CD4-positive, alpha-beta memory T cell (primary cell): Measurements from ENCODE around the gene FGD4. TPM values are rescaled to one million over a fixed set of nuclear protein-coding genes. Genes with fewer than 3 reads are reported as not detected.
"Not testable (repeated sequence)": the region's sequence is repeated elsewhere in the genome, so short reads cannot be mapped to it uniquely, and the experiment has no call there.

Source experiments
- CTCF ChIA-PET: fragments of 350-600 bp; sonication (Branson Sonifier 250); formaldehyde crosslinking; loops from one replicate; lab custom pipeline; 2021; ENCODE audit warnings: inconsistent platforms; ENCODE audit not compliant: partially characterized antibody; lab: Charles Lee
- POLR2A ChIA-PET: fragments of 350-600 bp; sonication (Branson Sonifier 250); formaldehyde crosslinking; loops from one replicate; lab custom pipeline; 2021; ENCODE audit not compliant: partially characterized antibody; lab: Charles Lee
- DNase-seq, 5 donors: peaks; one replicate each; pipeline versions ENCODE4 v3.0.0 to v3.0.0-alpha.2; 2020 to 2022; ENCODE audit warnings: mixed read lengths in 1 of 5
- H3K27ac ChIP-seq: one replicate; pipeline ENCODE4 v1.7.0; 2013; ENCODE audit warnings: low read depth, low read length
- H3K27me3 ChIP-seq: 2 replicates; pipeline ENCODE4 v1.7.0; 2013; ENCODE audit warnings: mild to moderate bottlenecking, low read length, moderate library complexity; ENCODE audit not compliant: insufficient read depth
- H3K36me3 ChIP-seq: 2 replicates; pipeline ENCODE4 v1.7.0; 2013; ENCODE audit warnings: mild to moderate bottlenecking, low read length, moderate library complexity; ENCODE audit not compliant: insufficient read depth
- H3K4me1 ChIP-seq: 2 replicates; pipeline ENCODE4 v1.7.0; 2013; ENCODE audit warnings: mild to moderate bottlenecking, low read length, moderate library complexity; ENCODE audit not compliant: insufficient read depth
- H3K4me3 ChIP-seq, 2 donors: one replicate each; pipeline ENCODE4 v1.7.0; 2013; ENCODE audit warnings: low read length in 2 of 2, mild to moderate bottlenecking in 1 of 2
- H3K9me3 ChIP-seq, 2 donors: one replicate each; pipeline ENCODE4 v1.7.0; 2013; ENCODE audit warnings: low read length in 2 of 2, control low read depth in 1 of 2; ENCODE audit not compliant: control insufficient read depth in 1 of 2
- H3K27ac Mint-ChIP-seq, 7 donors: one replicate each; pipeline ENCODE4 v1.8.0; 2020 to 2021; ENCODE audit warnings: mixed read lengths in 7 of 7, mild to moderate bottlenecking in 6 of 7, inconsistent platforms in 3 of 7, moderate library complexity in 3 of 7
- H3K27me3 Mint-ChIP-seq, 2 donors: one replicate each; pipeline ENCODE4 v1.8.0; 2020 to 2021; ENCODE audit warnings: mixed read lengths in 2 of 2
- H3K36me3 Mint-ChIP-seq, 2 donors: one replicate each; pipeline ENCODE4 v1.8.0; 2020 to 2021; ENCODE audit warnings: mixed read lengths in 2 of 2, inconsistent platforms in 1 of 2, mild to moderate bottlenecking in 1 of 2
- H3K4me1 Mint-ChIP-seq, 4 donors: one replicate each; pipeline ENCODE4 v1.8.0; 2020 to 2021; ENCODE audit warnings: mixed read lengths in 4 of 4, mild to moderate bottlenecking in 1 of 4
- H3K4me3 Mint-ChIP-seq, 8 donors: one replicate each; pipeline ENCODE4 v1.8.0; 2020 to 2021; ENCODE audit warnings: mixed read lengths in 8 of 8, mild to moderate bottlenecking in 7 of 8, moderate library complexity in 6 of 8, inconsistent platforms in 3 of 8
- H3K9me3 Mint-ChIP-seq, 8 donors: one replicate each; pipeline ENCODE4 v1.8.0; 2020 to 2021; ENCODE audit warnings: mixed read lengths in 8 of 8, mild to moderate bottlenecking in 5 of 8, inconsistent platforms in 3 of 8, moderate library complexity in 1 of 8
- intact Hi-C: fragments of 100-400 bp; cut with micrococcal nuclease; formaldehyde crosslinking; loops from one replicate; pipeline ENCODE4 v1.15.1; 2023
- polyA plus RNA-seq, 2 donors: library from polyadenylated mRNA; unstranded; fragments of 300-500 nt; fragmentation: Illumina TruSeq; gene quantifications; one replicate each; pipeline ENCODE4 v1.2.3, GENCODE V29; 2021
- total RNA-seq, 2 experiments: library from RNA; stranded (reverse); gene quantifications; one replicate each; pipeline ENCODE4 v1.2.3, GENCODE V29; 2021

The FGD4 gene
- total and polyA plus RNA-seq, 4 experiments from 2014 or later: 0.23 to 0.47 (median 0.34) TPM; not detected in 1

DNA sequence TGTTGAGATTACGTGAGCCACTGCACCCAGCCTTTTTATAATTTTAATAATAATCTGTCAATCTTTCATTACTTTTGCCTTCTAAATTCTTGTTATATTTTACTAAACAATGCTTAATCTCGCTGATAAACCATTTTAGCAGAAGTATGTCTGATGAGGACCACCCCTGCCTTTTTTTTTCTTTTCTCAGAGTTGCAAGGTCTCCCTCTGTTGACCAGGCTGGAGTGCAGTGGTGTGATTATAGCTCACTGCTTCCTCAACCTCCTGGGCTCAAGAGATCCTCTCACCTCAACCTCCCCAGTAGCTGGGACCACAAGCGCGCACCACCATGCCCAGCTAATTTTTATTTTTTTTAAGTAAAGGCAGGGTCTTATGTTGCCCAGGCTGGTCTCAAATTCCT, 161.2 kb downstream of the FGD4 start:
- Mint-ChIP-seq H3K27me3 (no peaks in the 10 kb centered on the region), H3K27ac (no peak overlapping the region), H3K36me3 (no peaks in the 10 kb centered on the region), H3K9me3 (no peaks in the 10 kb centered on the region), H3K4me3 (no peak overlapping the region), H3K4me1 (no peaks in the 10 kb centered on the region)
- Histone ChIP-seq H3K36me3 (no peaks in the 10 kb centered on the region), H3K27ac (no peak overlapping the region), H3K4me1 (no peaks in the 10 kb centered on the region), H3K4me3 (no peak overlapping the region), H3K27me3 (no peaks in the 10 kb centered on the region), H3K9me3 (no peaks in the 10 kb centered on the region)
- CTCF ChIA-PET: no interaction called here
- no peak for DNase-seq
- intact Hi-C loops: no loop called here
- POLR2A ChIA-PET: no interaction called here

DNA sequence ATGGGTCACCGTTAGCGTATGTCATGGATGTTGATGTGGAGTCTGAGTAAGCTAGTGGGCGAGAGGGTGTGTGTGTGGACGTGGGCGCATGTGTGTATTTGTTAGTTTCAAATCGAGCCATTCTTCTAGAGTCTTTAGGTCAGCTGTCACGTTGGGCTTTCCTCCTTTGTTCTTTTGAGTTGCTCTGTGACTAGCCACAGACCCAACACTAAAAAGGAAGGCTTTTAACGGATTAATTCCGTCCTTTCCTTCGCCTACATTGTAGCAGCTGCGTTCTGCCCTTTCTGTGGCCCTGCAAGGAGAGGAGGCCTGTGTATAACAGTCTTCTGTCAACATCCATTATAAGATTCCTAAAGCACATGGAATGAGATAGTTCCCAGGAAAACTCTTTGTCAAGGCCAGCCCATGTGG, 162.6 kb downstream of the FGD4 start:
- H3K27ac ChIP-seq: no peak overlapping the region
- POLR2A ChIA-PET: no interaction called here
- Mint-ChIP-seq H3K4me3 (no peak overlapping the region), H3K36me3 (no peaks in the 10 kb centered on the region), H3K4me1 (no peaks in the 10 kb centered on the region), H3K27me3 (no peaks in the 10 kb centered on the region), H3K9me3 (no peaks in the 10 kb centered on the region), H3K27ac (no peak overlapping the region)
- no peaks in the 10 kb centered on the region for H3K36me3 ChIP-seq
- no peaks in the 10 kb centered on the region for H3K9me3 ChIP-seq
- no peak for DNase-seq
- no peaks in the 10 kb centered on the region for H3K4me1 ChIP-seq
- intact Hi-C loops: no loop called here
- H3K27me3 ChIP-seq: no peaks in the 10 kb centered on the region
- CTCF ChIA-PET: no interaction called here
- H3K4me3 ChIP-seq: no peak overlapping the region

DNA sequence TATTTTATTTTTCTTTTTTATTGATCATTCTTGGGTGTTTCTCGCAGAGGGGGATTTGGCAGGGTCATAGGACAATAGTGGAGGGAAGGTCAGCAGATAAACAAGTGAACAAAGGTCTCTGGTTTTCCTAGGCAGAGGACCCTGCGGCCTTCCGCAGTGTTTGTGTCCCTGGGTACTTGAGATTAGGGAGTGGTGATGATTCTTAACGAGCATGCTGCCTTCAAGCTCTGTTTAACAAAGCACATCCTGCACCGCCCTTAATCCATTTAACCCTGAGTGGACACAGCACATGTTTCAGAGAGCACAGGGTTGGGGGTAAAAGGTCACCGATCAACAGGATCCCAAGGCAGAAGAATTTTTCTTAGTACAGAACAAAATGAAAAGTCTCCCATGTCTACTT, 163.1 kb downstream of the FGD4 start:
- POLR2A ChIA-PET, H3K27ac Mint-ChIP-seq, H3K4me1 ChIP-seq, H3K9me3 ChIP-seq, H3K4me1 Mint-ChIP-seq, H3K36me3 Mint-ChIP-seq, H3K27me3 Mint-ChIP-seq, H3K4me3 Mint-ChIP-seq, intact Hi-C loops, CTCF ChIA-PET, H3K27me3 ChIP-seq, DNase-seq, H3K27ac ChIP-seq, H3K36me3 ChIP-seq, H3K9me3 Mint-ChIP-seq, H3K4me3 ChIP-seq: not testable (repeated sequence)

DNA sequence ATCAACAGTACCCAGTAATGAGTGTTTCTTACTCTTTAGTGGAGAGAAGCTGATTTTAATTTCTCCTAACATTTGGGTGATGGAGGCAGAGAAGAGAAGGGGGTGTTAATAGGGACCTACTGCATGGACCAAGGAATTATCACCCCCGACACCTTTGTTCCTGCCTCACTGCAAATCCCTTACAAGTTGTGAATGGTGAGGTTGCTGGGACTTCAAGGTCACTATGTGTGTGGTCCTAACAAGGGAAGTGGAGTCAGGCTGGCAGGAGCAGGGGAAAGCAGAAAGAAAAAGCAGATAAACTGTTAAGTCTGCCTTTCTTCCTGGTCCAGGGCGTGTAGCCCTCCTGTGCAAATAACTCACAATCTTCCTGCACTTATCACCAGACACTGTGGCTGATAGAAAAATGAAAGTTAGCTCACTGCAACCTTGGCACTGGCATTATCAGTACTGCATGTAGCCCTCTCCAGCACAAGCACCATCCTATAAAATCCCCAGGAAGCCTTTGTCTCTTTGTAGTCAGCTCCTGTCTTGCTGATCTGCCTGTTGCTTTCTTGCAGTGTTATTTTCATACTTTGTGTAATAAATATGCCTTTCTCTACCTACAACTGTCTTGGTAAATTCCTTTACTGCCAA, 167.4 kb downstream of the FGD4 start:
- Mint-ChIP-seq H3K4me3 (no peak overlapping the region), H3K4me1 (no peaks in the 10 kb centered on the region), H3K9me3 (no peaks in the 10 kb centered on the region), H3K36me3 (no peaks in the 10 kb centered on the region), H3K27ac (no peak overlapping the region), H3K27me3 (no peaks in the 10 kb centered on the region)
- no peaks in the 10 kb centered on the region for H3K4me1 ChIP-seq
- no peaks in the 10 kb centered on the region for H3K36me3 ChIP-seq
- intact Hi-C loops: no loop called here
- no peak overlapping the region for H3K4me3 ChIP-seq
- POLR2A ChIA-PET: no interaction called here
- CTCF ChIA-PET: no interaction called here
- no peaks in the 10 kb centered on the region for H3K9me3 ChIP-seq
- DNase-seq: no peak
- H3K27me3 ChIP-seq: no peaks in the 10 kb centered on the region
- no peak overlapping the region for H3K27ac ChIP-seq

DNA sequence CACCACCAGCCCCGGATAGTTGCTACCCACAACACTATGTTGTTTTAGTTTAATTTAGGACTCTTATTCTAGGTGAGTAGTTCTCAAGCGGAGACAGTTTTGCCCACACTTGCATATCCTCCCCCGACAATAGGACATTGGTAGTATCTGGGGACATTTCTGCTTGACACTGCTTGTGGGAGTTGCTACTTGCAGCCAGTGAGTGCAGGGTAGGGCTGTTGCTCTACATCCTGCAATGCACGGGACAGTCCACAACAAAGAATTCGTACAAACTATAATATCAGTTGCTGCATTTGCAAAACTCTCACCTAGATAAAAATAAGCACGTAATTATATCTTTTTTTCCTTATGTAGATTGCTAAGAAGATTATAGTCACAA, 167.9 kb downstream of the FGD4 start:
- H3K27me3 ChIP-seq: no peaks in the 10 kb centered on the region
- H3K27ac ChIP-seq: no peak overlapping the region
- H3K36me3 ChIP-seq: no peaks in the 10 kb centered on the region
- POLR2A ChIA-PET: no interaction called here
- no peaks in the 10 kb centered on the region for H3K4me1 ChIP-seq
- H3K27me3 Mint-ChIP-seq: no peaks in the 10 kb centered on the region
- no peaks in the 10 kb centered on the region for H3K36me3 Mint-ChIP-seq
- no peaks in the 10 kb centered on the region for H3K4me1 Mint-ChIP-seq
- DNase-seq: no peak
- no peaks in the 10 kb centered on the region for H3K9me3 Mint-ChIP-seq
- intact Hi-C loops: no loop called here
- H3K27ac Mint-ChIP-seq: no peak overlapping the region
- no peak overlapping the region for H3K4me3 Mint-ChIP-seq
- H3K4me3 ChIP-seq: no peak overlapping the region
- H3K9me3 ChIP-seq: no peaks in the 10 kb centered on the region
- CTCF ChIA-PET: no interaction called here

DNA sequence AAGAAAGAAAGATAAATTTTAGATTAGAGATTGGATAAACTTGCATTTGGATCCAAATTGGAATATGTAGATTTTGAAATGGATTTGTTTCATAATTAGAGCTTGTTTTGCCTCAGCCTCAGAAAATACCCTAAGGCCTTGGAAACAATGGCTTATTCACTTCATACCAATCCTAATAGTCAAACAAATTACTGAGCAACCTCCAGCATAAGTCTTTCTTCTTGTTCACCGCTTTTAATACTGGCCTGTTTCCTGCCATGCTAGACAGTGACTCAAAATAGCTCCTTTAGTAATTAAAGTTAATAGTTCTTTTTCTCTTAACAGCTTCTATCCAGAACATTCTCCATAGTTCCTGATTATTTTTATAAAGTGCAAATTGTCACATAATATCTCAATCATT, 168.9 kb downstream of the FGD4 start:
- no peaks in the 10 kb centered on the region for H3K36me3 Mint-ChIP-seq
- no peak overlapping the region for H3K4me3 ChIP-seq
- H3K27ac ChIP-seq: no peak overlapping the region
- H3K9me3 ChIP-seq: no peaks in the 10 kb centered on the region
- H3K36me3 ChIP-seq: no peaks in the 10 kb centered on the region
- H3K4me1 ChIP-seq: no peaks in the 10 kb centered on the region
- H3K4me3 Mint-ChIP-seq: no peak overlapping the region
- intact Hi-C loops: no loop called here
- POLR2A ChIA-PET: no interaction called here
- H3K27me3 Mint-ChIP-seq: no peaks in the 10 kb centered on the region
- no peaks in the 10 kb centered on the region for H3K9me3 Mint-ChIP-seq
- H3K27ac Mint-ChIP-seq: no peak overlapping the region
- no peaks in the 10 kb centered on the region for H3K4me1 Mint-ChIP-seq
- CTCF ChIA-PET: no interaction called here
- no peak for DNase-seq
- H3K27me3 ChIP-seq: no peaks in the 10 kb centered on the region

DNA sequence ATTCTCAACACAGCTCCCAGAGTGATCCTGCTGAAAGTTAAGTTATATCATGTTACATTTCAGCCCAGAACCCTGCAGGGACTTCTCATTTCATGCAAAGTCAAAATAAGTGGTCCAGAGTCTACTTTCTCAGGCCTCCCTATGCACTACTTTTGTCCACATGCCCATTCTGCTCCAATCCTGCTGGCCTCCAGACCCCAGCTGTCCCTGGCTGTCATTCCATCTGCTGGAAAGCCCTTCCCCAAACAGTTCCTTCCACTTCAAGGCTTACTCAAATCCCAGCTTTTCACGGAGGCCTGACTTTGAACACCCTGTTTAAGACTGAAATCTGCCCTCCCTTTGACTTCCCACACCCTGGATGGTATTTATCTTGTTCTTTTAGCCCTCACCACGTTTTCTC, 169.9 kb downstream of the FGD4 start:
- Mint-ChIP-seq H3K4me3 (no peak overlapping the region), H3K9me3 (no peaks in the 10 kb centered on the region), H3K4me1 (no peaks in the 10 kb centered on the region), H3K27me3 (peaks cover 0 to 2% of the 10 kb centered on the region in 2 donors), H3K27ac (no peak overlapping the region), H3K36me3 (no peaks in the 10 kb centered on the region)
- ChIA-PET CTCF (no interaction called here), POLR2A (no interaction called here)
- H3K9me3 ChIP-seq: no peaks in the 10 kb centered on the region
- no peak overlapping the region for H3K27ac ChIP-seq
- no peak overlapping the region for H3K4me3 ChIP-seq
- H3K27me3 ChIP-seq: no peaks in the 10 kb centered on the region
- DNase-seq: no peak
- H3K4me1 ChIP-seq: no peaks in the 10 kb centered on the region
- H3K36me3 ChIP-seq: no peaks in the 10 kb centered on the region
- intact Hi-C loops: no loop called here

DNA sequence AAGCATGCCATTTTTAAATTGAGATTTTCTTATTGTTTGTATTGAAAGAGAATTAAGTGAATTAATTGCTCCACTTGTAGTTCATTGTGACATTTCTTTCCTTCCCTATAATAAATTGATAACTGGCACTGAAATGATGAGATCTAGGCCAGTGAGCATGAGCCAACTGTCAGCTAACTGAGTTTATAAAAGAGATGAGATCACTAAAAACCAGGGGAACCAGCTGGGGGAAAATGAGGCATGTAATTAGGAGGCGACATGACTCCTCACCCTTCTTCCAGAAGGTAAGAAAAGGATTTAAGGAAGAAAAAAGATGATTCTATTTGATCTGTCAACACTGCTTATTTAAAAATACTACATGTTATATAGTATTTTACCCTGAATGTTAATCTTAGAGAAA, 175.2 kb downstream of the FGD4 start:
- H3K36me3 Mint-ChIP-seq: peaks cover 0 to 3% of the 10 kb centered on the region in 2 donors
- H3K4me3 Mint-ChIP-seq: no peak overlapping the region
- H3K27me3 ChIP-seq: no peaks in the 10 kb centered on the region

More for the DNA sequence above, 175.2 kb downstream of the FGD4 start:
- H3K4me3 ChIP-seq: no peak overlapping the region
- H3K27me3 Mint-ChIP-seq: peaks cover 2 to 4% of the 10 kb centered on the region in 2 donors
- no peak overlapping the region for H3K27ac Mint-ChIP-seq
- intact Hi-C loops: no loop called here
- ChIA-PET CTCF (no interaction called here), POLR2A (no interaction called here)
- H3K27ac ChIP-seq: no peak overlapping the region
- no peak for DNase-seq
- no peaks in the 10 kb centered on the region for H3K9me3 Mint-ChIP-seq
- H3K4me1 Mint-ChIP-seq: no peaks in the 10 kb centered on the region
- H3K4me1 ChIP-seq: no peaks in the 10 kb centered on the region
- H3K9me3 ChIP-seq: no peaks in the 10 kb centered on the region
- no peaks in the 10 kb centered on the region for H3K36me3 ChIP-seq
